ENCODE measurements around the gene NPTN.
"Not testable (repeated sequence)": the region's sequence is repeated elsewhere in the genome, so short reads cannot be mapped to it uniquely, and the experiment has no call there.

NPTN gene

GRCh38 chr15:73600413-73601335, 32.5 kb downstream of the NPTN start:
- peak; percentile 39 for DNase-seq (ENCODE audit: low spot score)

DNA sequence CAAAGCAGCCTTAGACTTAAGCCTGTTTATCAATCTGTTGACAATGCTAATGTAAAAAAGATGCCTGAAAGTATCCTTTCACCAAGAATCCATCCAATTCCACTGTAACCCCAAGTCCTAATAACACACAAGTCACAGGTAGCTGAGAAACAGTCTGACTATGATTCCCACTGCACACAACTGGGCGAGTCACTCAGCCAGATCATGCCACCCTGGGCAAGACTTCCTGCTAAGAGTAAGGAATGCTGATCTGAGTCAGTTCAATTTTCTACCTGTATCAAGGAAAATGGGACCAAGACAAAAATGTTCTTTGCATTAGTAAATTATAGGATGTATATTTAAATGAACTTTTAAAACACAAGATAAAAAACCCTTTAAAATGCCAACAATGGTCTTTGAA, 33.3 kb downstream of the NPTN start:
- DNase-seq (ENCODE audit: low spot score), result peak; percentile 83

DNA sequence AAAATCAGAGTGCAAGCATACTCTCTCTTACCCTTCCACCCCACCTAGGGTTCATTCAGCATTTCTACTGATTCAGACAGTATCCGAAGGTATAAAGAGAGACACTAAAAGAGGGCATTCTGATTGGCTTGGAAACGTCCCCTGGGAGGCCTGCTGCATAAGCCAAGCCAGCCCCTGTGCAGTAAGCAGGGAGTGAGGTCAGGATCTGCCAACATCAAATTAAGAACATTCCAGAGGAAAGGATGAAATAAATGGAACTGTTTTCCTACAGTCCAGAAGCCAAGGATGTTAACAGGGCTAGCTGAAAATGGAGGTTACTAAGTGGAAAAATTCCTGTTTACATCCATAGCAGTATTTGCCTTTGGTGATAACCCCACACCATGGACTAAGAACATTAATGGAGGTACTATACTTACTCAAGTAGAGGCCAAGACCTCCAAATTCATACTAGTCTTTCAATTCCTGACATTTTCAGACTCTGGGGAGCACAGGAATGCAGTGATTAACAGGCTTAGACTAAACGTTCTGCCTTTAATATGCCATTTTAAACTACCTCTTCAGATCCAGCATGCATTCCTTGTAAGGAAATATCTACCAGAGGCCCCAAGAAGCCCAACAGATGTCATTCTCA, 34.5 kb downstream of the NPTN start:
- DNase-seq (ENCODE audit: low spot score), result no peak

- no peak for DNase-seq (ENCODE audit: low spot score)
Measured at GRCh38 chr15:73597036-73597638, 36.1 kb downstream of the NPTN start.

DNA sequence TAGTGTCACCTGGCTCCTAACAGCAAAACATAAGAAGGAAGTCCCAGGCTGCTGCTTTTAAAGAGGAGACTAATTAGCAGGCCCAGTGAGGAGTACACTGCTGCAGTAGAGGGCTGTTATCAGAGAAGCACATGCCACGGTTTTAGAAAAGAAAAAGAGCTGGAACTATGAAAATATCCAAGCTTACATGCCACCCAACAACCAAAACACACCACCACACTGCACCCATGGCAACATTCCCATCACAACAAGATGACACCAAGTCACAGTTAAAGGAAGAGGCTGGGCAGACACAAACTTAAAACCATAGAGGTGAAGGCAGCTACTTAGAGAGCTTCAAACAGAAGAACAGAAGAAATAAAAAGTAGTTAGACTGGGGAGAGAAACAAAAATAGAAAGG, 37.0 kb downstream of the NPTN start:
- peak; percentile 28 for DNase-seq (ENCODE audit: low spot score)

GRCh38 chr15:73594109-73594508, 39.1 kb downstream of the NPTN start:
- DNase-seq (ENCODE audit: low spot score), result no peak

DNA sequence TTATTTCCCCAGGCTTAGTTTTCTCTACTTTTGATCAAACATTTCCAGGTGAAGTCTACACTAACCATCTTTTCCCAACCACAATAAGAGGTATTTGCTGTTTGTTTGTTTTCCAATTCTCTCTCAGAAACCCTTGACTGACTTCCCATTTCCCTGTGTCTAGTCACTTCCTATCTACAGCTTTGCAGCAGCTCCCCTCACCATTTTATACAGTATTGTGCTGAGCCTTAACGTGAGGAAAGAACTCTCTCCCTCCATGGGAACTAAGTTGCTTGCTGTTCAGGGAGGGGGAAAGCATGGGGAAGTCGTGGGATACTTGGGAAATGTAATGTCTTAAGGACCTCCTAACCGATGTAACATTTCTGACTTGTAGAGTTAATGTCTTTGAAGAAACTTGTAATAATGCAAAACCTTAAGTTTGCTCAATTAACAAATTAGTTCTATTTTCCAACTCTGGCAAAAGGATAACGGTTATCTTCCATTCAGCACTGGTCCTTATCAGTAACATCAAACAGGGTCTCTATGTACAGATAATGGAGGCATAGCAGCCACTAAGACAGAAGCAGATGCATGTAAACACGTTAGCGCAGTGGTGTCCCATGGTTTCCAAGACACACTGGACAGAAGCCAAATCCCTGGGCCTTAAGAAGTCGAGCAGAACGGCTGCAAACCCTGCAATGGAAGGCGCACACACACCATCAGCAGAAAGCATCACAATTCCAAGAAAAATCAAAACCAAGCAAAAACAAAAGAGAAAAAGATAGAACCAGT, 39.7 kb downstream of the NPTN start:
- peak; percentile 33 for DNase-seq (ENCODE audit: low spot score)

DNA sequence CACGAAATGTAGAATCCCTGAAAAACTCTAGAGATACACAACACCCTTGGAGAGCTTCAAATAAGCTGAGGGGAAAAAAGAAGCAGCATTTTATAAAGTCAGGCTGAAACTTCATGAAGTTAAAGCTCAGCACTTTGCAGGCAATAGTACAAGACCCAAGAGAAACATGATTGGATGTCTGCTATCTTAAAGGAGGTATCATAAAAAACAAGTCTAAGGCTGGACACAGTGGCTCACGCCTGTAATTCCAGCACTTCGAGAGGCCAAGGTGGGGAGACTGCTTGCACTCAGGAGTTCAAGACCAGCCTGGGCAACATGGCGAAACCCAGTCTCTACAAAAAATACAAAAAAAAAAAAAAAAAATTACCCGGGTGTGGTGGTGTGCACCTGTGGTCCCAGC, 42.9 kb downstream of the NPTN start:
- DNase-seq (ENCODE audit: low spot score), result no peak

DNA sequence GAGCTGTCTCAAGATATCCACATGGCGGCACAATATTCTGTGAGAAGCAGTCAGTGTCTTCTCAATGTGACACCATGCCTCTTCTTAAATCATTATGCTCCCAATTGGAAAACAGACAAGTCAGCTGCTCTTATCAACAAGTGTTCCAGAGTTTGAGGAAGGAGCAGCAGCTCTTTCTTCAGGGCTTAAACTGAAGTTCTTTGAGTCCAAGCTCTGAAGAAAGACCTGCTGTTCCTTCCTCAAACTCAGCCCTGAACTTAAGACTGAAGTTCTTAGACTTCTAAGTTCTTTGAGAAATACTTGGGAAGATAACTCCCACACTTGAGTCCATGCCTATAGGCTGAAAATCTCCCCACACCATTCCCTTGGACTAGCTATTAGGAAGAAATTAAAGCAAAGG, 43.4 kb downstream of the NPTN start:
- no peak for DNase-seq (ENCODE audit: low spot score)

DNA sequence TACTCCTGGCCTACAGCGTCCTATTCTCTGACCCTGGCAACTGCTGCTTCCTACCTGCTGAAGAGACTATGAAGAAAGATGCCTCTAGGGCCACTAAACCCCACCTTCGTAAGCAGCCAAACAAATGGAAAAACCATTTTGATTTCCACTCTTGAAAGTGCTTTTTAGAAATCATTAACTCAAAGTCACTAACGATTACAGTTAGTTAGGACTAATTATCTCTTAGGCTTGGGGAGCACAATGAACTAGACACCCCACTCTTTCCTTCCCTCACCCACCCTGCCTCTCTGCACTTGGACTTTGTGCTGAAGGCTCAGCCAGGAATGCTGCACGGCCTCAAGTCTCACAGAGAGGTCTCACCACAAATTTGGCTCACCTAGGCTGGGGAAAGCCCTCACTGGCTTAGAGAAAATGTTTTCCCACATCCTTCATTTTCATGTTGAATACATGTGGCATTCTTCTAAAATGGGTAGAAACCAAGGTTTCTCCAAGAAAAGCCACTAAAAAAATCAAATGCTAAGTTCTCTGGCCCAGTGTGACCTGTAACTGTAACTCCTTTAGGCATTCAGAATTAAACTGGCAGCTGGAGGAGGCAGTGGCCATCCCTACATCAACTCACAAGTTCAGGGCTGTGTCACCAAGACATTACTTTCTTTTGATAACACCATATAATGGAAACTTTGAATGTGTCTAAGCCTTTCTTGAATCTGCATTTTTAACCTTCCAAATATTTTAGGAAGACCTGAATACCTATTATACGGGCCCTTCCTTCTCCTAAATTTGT, 47.1 kb downstream of the NPTN start:
- no peak for DNase-seq (ENCODE audit: low spot score)

DNA sequence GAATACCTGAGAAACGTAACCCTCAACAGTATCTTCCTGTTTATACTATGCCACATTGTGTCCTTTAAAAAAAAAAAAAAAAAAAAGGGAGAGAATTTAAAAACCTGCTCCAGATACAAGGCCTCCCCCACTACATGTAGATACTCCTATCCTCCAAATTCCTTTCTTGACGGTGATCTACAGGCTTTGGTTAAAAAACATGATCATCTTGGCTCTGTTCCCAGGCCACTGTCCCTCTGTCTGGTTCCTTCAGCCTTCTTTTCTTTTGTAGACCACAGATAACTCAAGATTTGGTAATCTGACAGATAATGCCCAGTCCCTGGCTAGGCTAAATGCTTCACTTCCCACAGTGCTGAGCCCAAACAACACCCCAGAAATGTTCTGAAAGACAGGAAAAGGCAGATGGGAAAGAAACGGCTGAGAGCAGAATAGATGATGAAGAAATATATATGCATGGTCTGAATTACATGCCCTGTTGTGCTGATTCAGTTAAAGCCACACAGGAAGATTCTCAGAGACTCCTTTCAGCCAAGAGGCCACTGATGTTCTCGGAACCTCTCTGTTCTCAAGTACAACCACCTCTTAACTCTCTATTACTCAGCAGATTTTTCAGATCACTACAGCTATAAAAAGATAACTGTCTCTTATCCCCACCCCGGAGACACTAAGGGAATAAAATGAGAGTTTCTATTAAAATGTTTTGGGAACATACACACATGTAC, 48.3 kb downstream of the NPTN start:
- DNase-seq (ENCODE audit: low spot score), result no peak

DNA sequence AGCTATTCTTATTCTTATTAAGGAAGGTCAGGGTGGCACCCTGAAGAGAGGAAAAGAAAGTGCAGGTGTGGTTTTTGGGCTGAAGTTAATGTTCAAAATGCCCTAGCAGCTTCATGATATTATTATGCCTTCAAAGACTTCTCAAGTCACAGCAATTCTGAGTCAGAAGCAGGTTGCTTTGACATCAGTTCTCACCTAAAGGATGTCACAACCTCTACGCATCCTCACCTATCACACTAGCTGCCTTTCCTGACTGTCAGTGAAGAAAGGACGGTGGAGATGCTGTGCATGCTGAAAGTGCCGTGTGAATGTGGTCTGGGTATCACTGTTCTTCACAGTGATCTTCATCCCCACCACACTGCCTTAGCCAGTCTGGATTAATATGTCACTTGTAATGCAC, 49.6 kb downstream of the NPTN start:
- no peak for DNase-seq (ENCODE audit: low spot score)

DNA sequence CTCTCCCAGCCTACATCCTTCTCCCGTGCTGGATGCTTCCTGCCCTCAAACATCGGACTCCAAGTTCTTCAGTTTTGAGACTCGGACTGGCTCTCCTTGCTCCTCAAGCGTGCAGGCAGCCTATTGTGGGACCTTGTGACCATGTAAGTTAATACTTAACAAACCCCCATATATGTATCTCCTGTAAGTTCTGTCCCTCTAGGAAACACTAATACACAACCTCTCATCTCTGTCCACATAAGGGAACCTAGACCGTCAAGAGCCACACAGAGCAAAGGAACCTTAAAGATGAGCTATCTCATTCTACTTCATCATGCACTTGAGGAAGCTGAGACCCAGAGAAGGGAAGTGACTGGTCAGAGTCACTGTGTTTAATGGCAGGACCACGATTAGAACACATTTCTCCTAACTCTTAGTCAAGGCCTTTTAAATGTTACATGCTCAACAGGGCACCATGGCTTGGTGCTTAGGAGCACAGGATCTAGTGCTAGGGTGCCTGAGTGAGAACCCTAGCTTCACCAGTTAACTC, 50.3 kb downstream of the NPTN start:
- no peak for DNase-seq (ENCODE audit: low spot score)

DNA sequence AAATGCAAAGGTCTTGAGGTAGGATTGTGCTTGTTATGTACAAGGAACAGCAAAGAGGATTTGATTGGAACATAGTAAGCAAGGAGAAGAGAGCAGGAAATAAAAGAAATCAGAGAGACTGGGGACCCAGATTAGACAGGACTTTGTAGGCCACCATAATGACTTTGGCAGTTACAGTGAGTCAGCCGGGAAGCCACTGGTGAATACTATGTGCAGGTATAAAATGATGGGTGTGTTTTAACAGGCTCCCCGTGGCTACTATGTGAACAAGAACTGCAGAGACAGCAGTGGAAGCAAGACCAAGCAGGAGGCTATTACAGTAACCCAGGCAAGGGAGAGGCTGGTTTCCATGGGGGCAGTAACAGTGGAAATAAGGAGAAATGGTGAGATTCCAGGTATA, 55.2 kb downstream of the NPTN start:
- DNase-seq (ENCODE audit: low spot score), result no peak

- DNase-seq (ENCODE audit: low spot score), result not testable (repeated sequence)
Measured at GRCh38 chr15:73577593-73577992, 55.6 kb downstream of the NPTN start.

DNA sequence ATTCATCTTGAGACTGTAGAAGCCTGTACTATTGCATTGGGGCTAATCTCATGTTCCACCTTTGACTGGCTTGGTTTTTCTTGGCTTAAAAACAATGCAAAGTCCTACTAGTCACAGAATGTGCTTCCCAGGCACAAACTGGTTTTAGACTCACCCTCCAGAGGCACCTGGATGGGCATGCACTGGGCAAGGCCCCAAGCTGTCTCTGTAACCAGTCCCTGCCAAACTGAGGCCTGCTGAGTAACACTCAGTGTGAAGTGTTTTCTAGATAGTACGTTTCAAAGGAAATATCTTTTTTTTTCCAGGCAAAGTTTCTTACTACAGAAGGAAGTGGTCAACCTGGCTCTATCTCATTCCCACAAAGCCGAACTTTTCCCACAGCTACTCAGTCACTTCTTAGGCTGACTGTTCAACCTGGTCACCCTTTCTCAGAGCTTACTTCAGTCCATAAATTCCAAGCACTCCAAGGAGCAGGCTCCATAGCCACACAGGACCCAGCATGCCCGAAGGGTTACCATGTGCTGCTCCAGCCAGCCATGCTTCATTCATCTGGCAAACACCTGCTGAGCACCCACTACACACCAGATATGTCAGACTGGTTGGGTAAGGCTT, 57.4 kb downstream of the NPTN start:
- DNase-seq (ENCODE audit: low spot score), result peak; percentile 12

- no peak for DNase-seq (ENCODE audit: low spot score)
Measured at GRCh38 chr15:73573572-73573971, 59.6 kb downstream of the NPTN start.

DNA sequence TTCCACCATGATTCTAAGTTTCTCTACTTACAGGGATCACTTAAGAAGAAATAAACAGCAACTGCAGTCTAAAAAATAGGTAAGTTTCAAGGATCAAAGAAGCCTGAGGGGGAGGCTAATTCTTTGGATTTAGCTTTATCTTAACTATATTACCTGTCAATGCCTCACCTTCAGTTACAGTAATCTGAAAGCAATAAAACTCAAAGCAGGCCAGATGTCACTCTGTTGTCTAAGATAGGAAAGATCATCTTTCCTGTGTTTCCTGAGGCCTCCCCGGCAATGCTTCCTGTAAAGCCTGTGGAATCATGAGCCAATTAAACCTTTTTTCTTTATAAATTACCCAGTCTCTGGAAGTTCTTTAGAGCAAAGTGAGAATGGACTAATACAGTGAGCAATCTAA, 60.2 kb downstream of the NPTN start:
- DNase-seq (ENCODE audit: low spot score), result no peak

DNA sequence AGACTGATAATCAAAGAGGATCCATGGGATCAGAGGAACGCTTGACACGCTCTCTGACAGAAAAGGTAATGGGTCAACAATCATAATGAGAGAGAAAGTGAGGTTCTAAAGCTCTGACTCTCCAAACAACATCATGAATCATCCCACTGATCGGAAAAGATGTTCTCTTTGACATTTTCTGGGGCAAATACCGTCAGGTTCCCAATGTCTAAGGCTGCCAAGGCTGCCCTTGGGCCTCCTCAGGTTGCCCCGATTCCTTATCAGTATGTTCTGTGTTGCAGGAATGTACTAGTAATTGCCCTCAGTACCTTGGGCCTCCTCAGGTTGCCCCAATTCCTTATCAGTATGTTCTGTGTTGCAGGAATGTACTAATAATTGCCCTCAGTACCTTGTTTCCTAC, 60.9 kb downstream of the NPTN start:
- DNase-seq (ENCODE audit: low spot score), result no peak

DNA sequence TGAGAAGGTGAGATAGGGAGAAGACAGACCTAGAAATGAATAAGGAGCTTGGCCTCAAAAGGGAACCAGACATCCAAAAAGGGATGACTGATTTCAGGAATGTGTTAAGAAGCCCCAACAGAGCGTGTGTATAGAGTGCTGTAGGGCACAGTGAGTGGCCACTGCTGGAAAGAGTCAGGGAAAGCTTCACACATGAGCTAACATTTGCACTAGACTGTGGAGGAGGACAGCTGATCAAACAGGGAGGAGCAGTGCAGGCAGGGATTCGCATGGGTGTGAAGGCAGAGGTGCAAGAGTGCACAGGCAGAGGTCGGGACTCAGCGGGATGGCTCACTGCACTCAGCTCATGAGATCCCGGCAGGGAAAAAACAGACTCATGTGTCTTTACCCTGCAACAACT, 61.8 kb downstream of the NPTN start:
- DNase-seq (ENCODE audit: low spot score), result peak; percentile 92

Data from kidney tubule cell (primary cell).